Adrenal gland (tissue), 12 donors: ENCODE measurements around the gene UBN2. TPM values are rescaled to one million over a fixed set of nuclear protein-coding genes. Genes with fewer than 3 reads are reported as not detected.

Experiments
- DNase-seq, 7 donors: peaks; one replicate each; pipeline ENCODE4 v3.0.0-alpha.2; 2019 to 2020
- H3K27ac ChIP-seq, 5 donors: fragments of 200-600 bp; sonication (generic) in 4 of 5; 1 replicate in 3 of 5; 2 replicates in 2 of 5; pipeline versions ENCODE4 v1.5.1 to v1.8.0; 2016 to 2020; ENCODE audit warnings: mild to moderate bottlenecking in 1 of 5
- H3K27me3 ChIP-seq: fragments of 200-600 bp; 2 replicates; pipeline ENCODE4 v1.8.0; 2021
- H3K36me3 ChIP-seq, 2 donors: fragments of 200-600 bp; replicated peaks in 1 of 2; 1 replicate in 1 of 2; 2 replicates in 1 of 2; pipeline versions ENCODE4 v1.5.1 to v1.8.0; 2018 to 2022
- H3K4me1 ChIP-seq, 2 donors: fragments of 200-600 bp; replicated peaks in 1 of 2; 1 replicate in 1 of 2; 2 replicates in 1 of 2; pipeline versions ENCODE4 v1.5.1 to v1.8.0; 2018 to 2021
- H3K4me3 ChIP-seq, 4 donors: fragments of 200-600 bp; sonication (generic) in 3 of 4; one replicate each; pipeline ENCODE4 v1.5.1; 2016 to 2018
- H3K9me3 ChIP-seq, 3 donors: fragments of 200-600 bp; sonication (generic) in 1 of 3; replicated peaks in 1 of 3; 1 replicate in 2 of 3; 2 replicates in 1 of 3; pipeline versions ENCODE4 v1.5.1 to v1.8.0; 2016 to 2021
- POLR2A ChIP-seq, 2 donors: fragments of 450-650 bp; IDR thresholded peaks; one replicate each; pipeline ENCODE4 v1.6.1; 2017; ENCODE audit warnings: antibody characterized with exemption in 2 of 2, mild to moderate bottlenecking in 2 of 2, moderate library complexity in 1 of 2
- WGBS, 4 donors: extraction: QIAGEN DNeasy Blood & Tissue Kit in 2 of 4; methylation state at CpG; one replicate each; pipeline versions ENCODE4 v1.1.5 to v1.1.7; 2013 to 2017; 5-methylcytosine and 5-hydroxymethylcytosine counted together
- intact Hi-C, 2 donors: fragments of 100-400 bp; cut with DNase I; formaldehyde crosslinking; loops; one replicate each; pipeline versions ENCODE4 v1.14.1 to v1.15.0; 2022 to 2023
- polyA plus RNA-seq, 3 donors: library from polyadenylated mRNA; stranded (reverse); fragments of 200-250 nt in 2 of 3; fragments of 350-450 nt in 1 of 3; fragmentation: Illumina TruSeq in 1 of 3; extraction: RNeasy Lipid Tissue Mini Kit (QIAGEN cat#74804) in 1 of 3; gene quantifications; one replicate each; pipeline ENCODE4 v1.2.3, GENCODE V29; 2013 to 2014
- total RNA-seq, 9 donors: library from RNA; depleted of rRNA in 4 of 9; stranded (reverse); fragments of >200 nt in 4 of 9; fragments of 120-200 nt in 1 of 9; fragmentation: NEBNext Ultra II Directional in 1 of 9; extraction: Animal tissue kit (Norgen Biotek cat#: 25700) in 1 of 9; gene quantifications; one replicate each; pipeline versions ENCODE4 v1.1.0 to v1.2.4, GENCODE V29; 2013 to 2023
- TF ChIP-seq, protein P1 (sequence below), 6 experiments: fragments of 450-650 bp in 4 of 6; fragments of 200-600 bp in 2 of 6; sonication (generic) in 1 of 6; IDR thresholded peaks; 1 replicate in 5 of 6; 2 replicates in 1 of 6; pipeline versions ENCODE4 v1.5.1 to v1.8.0; 2016 to 2021; ENCODE audit warnings: antibody characterized with exemption in 6 of 6, mild to moderate bottlenecking in 2 of 6, moderate library complexity in 1 of 6
- donor health status: healthy with polysubstance abuse.
- donor health status: Bipolar disorder and iron deficiency.
- donor health status: DM: yes; HTN: yes; CAD: no.
- donor health status: DM: no; HTN: no; CAD: no.
- donor health status: DM: no; HTN: no; CAD: no.
- donor health status: DM: yes; HTN: yes; CAD: no.

Gene UBN2
- total and polyA plus RNA-seq, 12 donors: 4.5 to 27.5 (median 16.1) TPM

DNA sequence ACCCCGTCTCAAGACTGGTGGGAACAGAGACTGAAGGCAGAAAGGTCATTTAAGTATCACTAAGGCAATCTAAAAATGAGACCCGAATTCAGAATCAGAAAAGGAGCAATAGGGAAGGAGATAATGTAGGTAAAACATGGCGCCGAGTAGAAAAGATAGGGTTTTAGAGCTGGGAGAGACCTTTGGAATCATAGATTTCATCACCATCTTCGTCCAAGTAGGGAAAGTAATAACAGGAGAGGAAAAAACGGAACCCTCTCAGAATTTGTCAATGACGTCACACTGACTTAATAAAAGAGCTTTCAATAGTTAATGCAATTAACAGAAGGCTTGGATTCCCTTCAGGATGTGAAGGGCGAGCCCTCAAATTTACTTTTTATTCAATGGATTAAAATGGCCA is 1.0 kb upstream of the UBN2 start:
- H3K36me3 ChIP-seq: no peaks in the 10 kb centered on the region
- peak overlapping the region in 1 of 4 donors; percentile 96 for H3K4me3 ChIP-seq
- intact Hi-C loops: loop anchor here in 1 of 2 donors (10.0 kb wide), 1 partner anchor 95 kb away; a partner anchor contains a TSS
- 70 to 76% (median 74%) methylated on average over 8 of the region's 8 CpGs for WGBS, 4 donors
- TF ChIP-seq, protein P1, sequence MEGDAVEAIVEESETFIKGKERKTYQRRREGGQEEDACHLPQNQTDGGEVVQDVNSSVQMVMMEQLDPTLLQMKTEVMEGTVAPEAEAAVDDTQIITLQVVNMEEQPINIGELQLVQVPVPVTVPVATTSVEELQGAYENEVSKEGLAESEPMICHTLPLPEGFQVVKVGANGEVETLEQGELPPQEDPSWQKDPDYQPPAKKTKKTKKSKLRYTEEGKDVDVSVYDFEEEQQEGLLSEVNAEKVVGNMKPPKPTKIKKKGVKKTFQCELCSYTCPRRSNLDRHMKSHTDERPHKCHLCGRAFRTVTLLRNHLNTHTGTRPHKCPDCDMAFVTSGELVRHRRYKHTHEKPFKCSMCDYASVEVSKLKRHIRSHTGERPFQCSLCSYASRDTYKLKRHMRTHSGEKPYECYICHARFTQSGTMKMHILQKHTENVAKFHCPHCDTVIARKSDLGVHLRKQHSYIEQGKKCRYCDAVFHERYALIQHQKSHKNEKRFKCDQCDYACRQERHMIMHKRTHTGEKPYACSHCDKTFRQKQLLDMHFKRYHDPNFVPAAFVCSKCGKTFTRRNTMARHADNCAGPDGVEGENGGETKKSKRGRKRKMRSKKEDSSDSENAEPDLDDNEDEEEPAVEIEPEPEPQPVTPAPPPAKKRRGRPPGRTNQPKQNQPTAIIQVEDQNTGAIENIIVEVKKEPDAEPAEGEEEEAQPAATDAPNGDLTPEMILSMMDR (IDR thresholded peaks at IDR 0.05): no peak
- no peak for TF ChIP-seq POLR2A (IDR thresholded peaks at IDR 0.05)
- no peaks in the 10 kb centered on the region for H3K27me3 ChIP-seq
- no peak for DNase-seq
- H3K9me3 ChIP-seq: no peaks in the 10 kb centered on the region
- H3K4me1 ChIP-seq: peaks cover 8 to 25% of the 10 kb centered on the region in 2 donors
- H3K27ac ChIP-seq: peak overlapping the region in 3 of 5 donors; percentile 96 to 98 (median 97)

DNA sequence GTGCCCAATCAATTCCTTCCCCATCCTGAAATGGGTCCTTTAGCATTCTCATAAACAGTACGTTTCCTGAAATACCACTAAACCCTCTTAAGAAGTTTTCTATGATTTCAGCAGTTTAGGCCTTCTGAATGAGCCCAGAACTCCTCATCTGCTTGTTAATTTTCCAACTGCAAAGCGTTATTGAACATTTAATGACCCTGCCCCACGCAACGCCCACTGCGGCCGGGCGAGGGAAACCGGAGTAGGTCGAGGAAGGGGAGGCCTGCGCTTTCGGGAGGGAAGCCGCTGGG is 608 bp upstream of the UBN2 start:
- no peaks in the 10 kb centered on the region for H3K27me3 ChIP-seq
- intact Hi-C loops: loop anchor here in 1 of 2 donors (10.0 kb wide), 1 partner anchor 96 kb away; a partner anchor contains a TSS
- WGBS, 4 donors: 1% methylated on average over 10 to 12 of the region's 12 CpGs
- H3K4me1 ChIP-seq: peaks cover 8 to 28% of the 10 kb centered on the region in 2 donors
- H3K27ac ChIP-seq: peak overlapping the region in 4 of 5 donors; percentile 61 to 98 (median 96)
- H3K36me3 ChIP-seq: no peaks in the 10 kb centered on the region
- no peaks in the 10 kb centered on the region for H3K9me3 ChIP-seq
- TF ChIP-seq POLR2A (IDR thresholded peaks at IDR 0.05): no peak
- TF ChIP-seq, protein P1 (IDR thresholded peaks at IDR 0.05): peak in 1 of 6 experiments; percentile 13
- no peak for DNase-seq
- peak overlapping the region in 3 of 4 donors; percentile 76 to 100 (median 96) for H3K4me3 ChIP-seq

DNA sequence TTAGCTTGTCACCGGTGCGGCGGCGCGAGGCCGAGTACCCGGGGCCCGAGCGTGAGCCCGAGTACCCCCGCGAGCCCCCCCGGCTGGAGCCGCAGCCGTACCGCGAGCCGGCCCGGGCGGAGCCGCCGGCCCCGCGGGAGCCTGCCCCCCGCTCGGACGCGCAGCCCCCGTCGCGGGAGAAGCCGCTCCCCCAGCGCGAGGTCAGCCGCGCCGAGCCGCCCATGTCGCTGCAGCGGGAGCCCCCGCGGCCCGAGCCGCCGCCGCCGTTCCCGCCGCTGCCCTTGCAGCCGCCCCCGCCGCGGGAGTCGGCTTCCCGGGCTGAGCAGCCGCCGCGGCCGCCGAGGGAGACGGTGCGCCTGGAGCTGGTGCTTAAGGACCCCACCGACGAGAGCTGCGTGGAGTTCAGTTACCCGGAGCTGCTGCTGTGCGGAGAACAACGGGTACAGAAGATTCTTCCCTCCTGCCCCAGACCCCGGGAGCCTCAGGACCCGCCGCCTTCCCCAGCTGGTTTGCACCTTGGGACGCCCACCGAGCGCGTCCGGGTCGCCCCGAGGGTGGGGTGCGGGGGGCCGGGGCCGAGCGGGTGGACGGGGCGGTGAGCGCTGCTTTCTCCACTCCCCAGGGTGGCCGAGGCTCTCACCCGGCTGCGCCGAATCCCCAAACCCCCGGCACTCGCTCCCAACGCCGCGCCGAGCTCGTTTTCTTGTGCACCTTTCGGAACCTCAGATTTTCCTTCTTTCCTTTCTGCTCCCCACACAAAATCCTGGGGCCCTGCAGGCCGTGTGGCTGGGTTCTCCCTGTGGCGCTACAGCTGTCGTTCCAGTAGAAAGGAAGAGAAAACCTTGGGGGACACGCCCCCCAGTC is 708 bp downstream of the UBN2 start:
- peak overlapping the region; percentile 83 to 98 (median 96) for H3K27ac ChIP-seq
- TF ChIP-seq, protein P1 (IDR thresholded peaks at IDR 0.05): no peak
- TF ChIP-seq POLR2A (IDR thresholded peaks at IDR 0.05): peak in 1 of 2 donors; percentile 51
- peak; percentile 40 to 73 (median 56) for DNase-seq
- peak overlapping the region; percentile 76 to 100 (median 94) for H3K4me3 ChIP-seq
- H3K36me3 ChIP-seq: no peaks in the 10 kb centered on the region
- H3K9me3 ChIP-seq: no peaks in the 10 kb centered on the region
- intact Hi-C loops: loop anchor here in 1 of 2 donors (10.0 kb wide), 1 partner anchor 97 kb away; a partner anchor contains a TSS
- H3K4me1 ChIP-seq: peaks cover 8 to 28% of the 10 kb centered on the region in 2 donors
- 0 to 2% (median 1%) methylated on average over 10 to 101 of the region's 101 CpGs for WGBS, 4 donors
- no peaks in the 10 kb centered on the region for H3K27me3 ChIP-seq

DNA sequence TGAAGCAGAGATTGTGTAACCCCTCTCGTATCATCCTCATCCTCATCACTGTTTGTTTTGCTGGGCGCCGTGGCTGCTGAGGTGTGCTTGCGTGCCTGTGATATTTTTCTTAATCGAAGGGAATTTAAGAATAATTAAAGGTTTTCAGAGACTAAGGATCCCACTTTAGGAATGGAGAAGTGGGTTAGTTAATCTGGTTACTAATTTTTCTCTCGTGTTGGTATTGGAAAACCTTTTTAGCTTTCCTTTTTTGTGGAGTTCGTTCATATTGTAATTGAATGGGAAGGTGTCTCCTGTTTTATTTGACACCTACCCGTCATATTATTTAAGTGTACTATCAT is 1.3 kb downstream of the UBN2 start:
- TF ChIP-seq POLR2A (IDR thresholded peaks at IDR 0.05): no peak
- TF ChIP-seq, protein P1 (IDR thresholded peaks at IDR 0.05): no peak
- H3K9me3 ChIP-seq: no peaks in the 10 kb centered on the region

More for the DNA sequence above, 1.3 kb downstream of the UBN2 start:
- no peaks in the 10 kb centered on the region for H3K27me3 ChIP-seq
- H3K36me3 ChIP-seq: peaks cover 0 to 2% of the 10 kb centered on the region in 2 donors
- H3K27ac ChIP-seq: peak overlapping the region in 3 of 5 donors; percentile 30 to 97 (median 96)
- intact Hi-C loops: loop anchor here in 1 of 2 donors (10.0 kb wide), 1 partner anchor 98 kb away; a partner anchor contains a TSS
- H3K4me1 ChIP-seq: peaks cover 8 to 28% of the 10 kb centered on the region in 2 donors
- H3K4me3 ChIP-seq: peak overlapping the region in 3 of 4 donors; percentile 92 to 100 (median 96)
- DNase-seq: no peak
- 2 to 5% (median 3%) methylated on average over 8 of the region's 8 CpGs for WGBS, 4 donors
